ENCODE results near the gene SRP19.

DNA sequence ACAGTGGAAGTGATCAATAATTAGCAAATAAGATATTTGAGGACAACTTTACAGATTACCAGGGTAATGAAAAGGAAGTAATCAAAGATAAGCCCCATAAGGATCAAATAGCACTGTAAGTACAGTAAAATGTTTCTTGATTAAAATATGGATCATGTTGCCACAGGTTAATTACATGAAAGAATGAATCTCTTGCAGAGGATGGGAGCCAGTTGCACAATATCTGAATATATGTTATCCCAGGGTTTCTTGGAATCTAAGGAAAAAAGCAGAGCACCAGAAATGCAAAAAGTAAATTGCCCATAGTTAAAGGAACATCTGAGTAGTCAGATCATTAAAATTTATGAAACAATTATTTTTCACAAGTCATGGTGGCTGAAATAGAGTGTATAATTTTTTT, 13.8 kb upstream of the SRP19 start:
- TF ChIP-seq, protein P1, sequence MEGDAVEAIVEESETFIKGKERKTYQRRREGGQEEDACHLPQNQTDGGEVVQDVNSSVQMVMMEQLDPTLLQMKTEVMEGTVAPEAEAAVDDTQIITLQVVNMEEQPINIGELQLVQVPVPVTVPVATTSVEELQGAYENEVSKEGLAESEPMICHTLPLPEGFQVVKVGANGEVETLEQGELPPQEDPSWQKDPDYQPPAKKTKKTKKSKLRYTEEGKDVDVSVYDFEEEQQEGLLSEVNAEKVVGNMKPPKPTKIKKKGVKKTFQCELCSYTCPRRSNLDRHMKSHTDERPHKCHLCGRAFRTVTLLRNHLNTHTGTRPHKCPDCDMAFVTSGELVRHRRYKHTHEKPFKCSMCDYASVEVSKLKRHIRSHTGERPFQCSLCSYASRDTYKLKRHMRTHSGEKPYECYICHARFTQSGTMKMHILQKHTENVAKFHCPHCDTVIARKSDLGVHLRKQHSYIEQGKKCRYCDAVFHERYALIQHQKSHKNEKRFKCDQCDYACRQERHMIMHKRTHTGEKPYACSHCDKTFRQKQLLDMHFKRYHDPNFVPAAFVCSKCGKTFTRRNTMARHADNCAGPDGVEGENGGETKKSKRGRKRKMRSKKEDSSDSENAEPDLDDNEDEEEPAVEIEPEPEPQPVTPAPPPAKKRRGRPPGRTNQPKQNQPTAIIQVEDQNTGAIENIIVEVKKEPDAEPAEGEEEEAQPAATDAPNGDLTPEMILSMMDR (optimal IDR thresholded peaks at IDR 0.05 in 1 of 3, IDR thresholded peaks at IDR 0.05 in 1 of 3, conservative IDR thresholded peaks at IDR 0.05 in 1 of 3; ENCODE audit: extremely low read depth in 1 of 3, insufficient read depth in 2 of 3, low read length in 3 of 3) = no peak
- no peak for TF ChIP-seq EZH2 (IDR thresholded peaks at IDR 0.05; ENCODE audit: low read length)
